Breast epithelium (tissue), 3 donors: ENCODE data around the gene AKAP8.

ENCODE experiments used
- POLR2A ChIP-seq: fragments of 450-650 bp; IDR thresholded peaks from one replicate; pipeline ENCODE4 v1.6.1; 2016; ENCODE audit warnings: antibody characterized with exemption, mild to moderate bottlenecking, moderate library complexity
- POLR2AphosphoS5 ChIP-seq, 3 donors: sonication (generic); formaldehyde crosslinking; IDR thresholded peaks; one replicate each; pipeline ENCODE4 v1.6.1; 2017; ENCODE audit warnings: antibody characterized with exemption in 3 of 3

- TF ChIP-seq POLR2AphosphoS5 (IDR thresholded peaks at IDR 0.05), result no peak
- TF ChIP-seq POLR2A, result no peak
These were observed 42.4 kb downstream of the AKAP8 start for GRCh38 chr19:15337202-15337601.
